Ishikawa (cell line): ENCODE measurements around the gene FRMPD4.

Experiments used
- CEBPB ChIP-seq: IDR thresholded peaks from 2 replicates; pipeline ENCODE4 v1.6.1; 2012
- CREB1 ChIP-seq: IDR thresholded peaks from 2 replicates; pipeline ENCODE4 v1.6.1; 2012; ENCODE audit warnings: low read depth
- EGR1 ChIP-seq: IDR thresholded peaks from 2 replicates; pipeline ENCODE4 v1.6.1; 2012
- EP300 ChIP-seq: IDR thresholded peaks from 2 replicates; pipeline ENCODE4 v1.6.1; 2012; ENCODE audit warnings: borderline replicate concordance
- FOXM1 ChIP-seq: IDR thresholded peaks from 2 replicates; pipeline ENCODE4 v1.6.1; 2012; ENCODE audit warnings: low read depth, borderline replicate concordance
- MAX ChIP-seq: IDR thresholded peaks from 2 replicates; pipeline ENCODE4 v1.6.1; 2012
- NFIC ChIP-seq: IDR thresholded peaks from 2 replicates; pipeline ENCODE4 v1.6.1; 2012
- RAD21 ChIP-seq: IDR thresholded peaks from 2 replicates; pipeline ENCODE4 v1.6.1; 2012; ENCODE audit warnings: low read depth
- TAF1 ChIP-seq: IDR thresholded peaks from 2 replicates; pipeline ENCODE4 v1.6.1; 2012; ENCODE audit warnings: low read depth, mild to moderate bottlenecking
- TCF12 ChIP-seq: IDR thresholded peaks from 2 replicates; pipeline ENCODE4 v1.6.1; 2012; ENCODE audit warnings: low read depth
- TEAD4 ChIP-seq: IDR thresholded peaks from 2 replicates; pipeline ENCODE4 v1.6.1; 2012
- YY1 ChIP-seq: IDR thresholded peaks from 2 replicates; pipeline ENCODE4 v1.6.1; 2012; ENCODE audit warnings: low read depth
- ZBTB7A ChIP-seq: IDR thresholded peaks from 2 replicates; pipeline ENCODE4 v1.6.1; 2012; ENCODE audit warnings: low read depth
- TF ChIP-seq, protein P1 (sequence below): IDR thresholded peaks from 2 replicates; pipeline ENCODE4 v1.6.1; 2012
- TF ChIP-seq, protein P2 (sequence below): IDR thresholded peaks from 2 replicates; pipeline ENCODE4 v1.6.1; 2012; ENCODE audit warnings: low read depth, mild to moderate bottlenecking

The FRMPD4 gene

GRCh38 chrX:12278151-12278550 lies 139.9 kb downstream of the FRMPD4 start:
- TF ChIP-seq CEBPB = no peak
- no peak for TF ChIP-seq CREB1
- no peak for TF ChIP-seq TAF1
- no peak for TF ChIP-seq TEAD4
- no peak for TF ChIP-seq YY1
- TF ChIP-seq, protein P1, sequence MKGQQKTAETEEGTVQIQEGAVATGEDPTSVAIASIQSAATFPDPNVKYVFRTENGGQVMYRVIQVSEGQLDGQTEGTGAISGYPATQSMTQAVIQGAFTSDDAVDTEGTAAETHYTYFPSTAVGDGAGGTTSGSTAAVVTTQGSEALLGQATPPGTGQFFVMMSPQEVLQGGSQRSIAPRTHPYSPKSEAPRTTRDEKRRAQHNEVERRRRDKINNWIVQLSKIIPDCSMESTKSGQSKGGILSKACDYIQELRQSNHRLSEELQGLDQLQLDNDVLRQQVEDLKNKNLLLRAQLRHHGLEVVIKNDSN = no peak

DNA sequence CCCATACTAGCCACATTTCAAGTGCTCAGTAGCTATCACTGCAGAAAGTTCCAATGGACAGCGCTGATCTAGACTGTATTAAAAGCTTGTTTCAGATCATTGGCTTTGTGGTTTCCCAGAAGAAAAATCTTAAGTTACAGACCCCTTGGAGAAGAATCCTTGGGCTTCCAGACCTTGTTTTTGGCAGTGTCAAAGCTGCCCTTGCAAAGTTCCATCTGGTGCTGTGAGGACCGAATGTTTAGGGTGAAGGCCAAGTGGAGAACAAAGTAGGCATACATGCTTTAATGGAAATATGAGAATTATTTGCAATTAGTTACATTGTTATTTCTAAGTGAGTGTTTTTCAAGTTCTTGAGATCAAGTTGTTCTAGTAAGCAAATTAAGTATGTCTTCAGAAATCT lies 144.7 kb downstream of the FRMPD4 start:
- TF ChIP-seq TCF12 (no peak), CEBPB (no peak), TEAD4 (no peak), RAD21 (no peak), FOXM1 (no peak), CREB1 (no peak), EGR1 (no peak), TAF1 (no peak), YY1 (no peak), ZBTB7A (no peak), EP300 (no peak), MAX (no peak)
- TF ChIP-seq, protein P2, sequence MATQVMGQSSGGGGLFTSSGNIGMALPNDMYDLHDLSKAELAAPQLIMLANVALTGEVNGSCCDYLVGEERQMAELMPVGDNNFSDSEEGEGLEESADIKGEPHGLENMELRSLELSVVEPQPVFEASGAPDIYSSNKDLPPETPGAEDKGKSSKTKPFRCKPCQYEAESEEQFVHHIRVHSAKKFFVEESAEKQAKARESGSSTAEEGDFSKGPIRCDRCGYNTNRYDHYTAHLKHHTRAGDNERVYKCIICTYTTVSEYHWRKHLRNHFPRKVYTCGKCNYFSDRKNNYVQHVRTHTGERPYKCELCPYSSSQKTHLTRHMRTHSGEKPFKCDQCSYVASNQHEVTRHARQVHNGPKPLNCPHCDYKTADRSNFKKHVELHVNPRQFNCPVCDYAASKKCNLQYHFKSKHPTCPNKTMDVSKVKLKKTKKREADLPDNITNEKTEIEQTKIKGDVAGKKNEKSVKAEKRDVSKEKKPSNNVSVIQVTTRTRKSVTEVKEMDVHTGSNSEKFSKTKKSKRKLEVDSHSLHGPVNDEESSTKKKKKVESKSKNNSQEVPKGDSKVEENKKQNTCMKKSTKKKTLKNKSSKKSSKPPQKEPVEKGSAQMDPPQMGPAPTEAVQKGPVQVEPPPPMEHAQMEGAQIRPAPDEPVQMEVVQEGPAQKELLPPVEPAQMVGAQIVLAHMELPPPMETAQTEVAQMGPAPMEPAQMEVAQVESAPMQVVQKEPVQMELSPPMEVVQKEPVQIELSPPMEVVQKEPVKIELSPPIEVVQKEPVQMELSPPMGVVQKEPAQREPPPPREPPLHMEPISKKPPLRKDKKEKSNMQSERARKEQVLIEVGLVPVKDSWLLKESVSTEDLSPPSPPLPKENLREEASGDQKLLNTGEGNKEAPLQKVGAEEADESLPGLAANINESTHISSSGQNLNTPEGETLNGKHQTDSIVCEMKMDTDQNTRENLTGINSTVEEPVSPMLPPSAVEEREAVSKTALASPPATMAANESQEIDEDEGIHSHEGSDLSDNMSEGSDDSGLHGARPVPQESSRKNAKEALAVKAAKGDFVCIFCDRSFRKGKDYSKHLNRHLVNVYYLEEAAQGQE = no peak
- TF ChIP-seq, protein P1 = no peak

DNA sequence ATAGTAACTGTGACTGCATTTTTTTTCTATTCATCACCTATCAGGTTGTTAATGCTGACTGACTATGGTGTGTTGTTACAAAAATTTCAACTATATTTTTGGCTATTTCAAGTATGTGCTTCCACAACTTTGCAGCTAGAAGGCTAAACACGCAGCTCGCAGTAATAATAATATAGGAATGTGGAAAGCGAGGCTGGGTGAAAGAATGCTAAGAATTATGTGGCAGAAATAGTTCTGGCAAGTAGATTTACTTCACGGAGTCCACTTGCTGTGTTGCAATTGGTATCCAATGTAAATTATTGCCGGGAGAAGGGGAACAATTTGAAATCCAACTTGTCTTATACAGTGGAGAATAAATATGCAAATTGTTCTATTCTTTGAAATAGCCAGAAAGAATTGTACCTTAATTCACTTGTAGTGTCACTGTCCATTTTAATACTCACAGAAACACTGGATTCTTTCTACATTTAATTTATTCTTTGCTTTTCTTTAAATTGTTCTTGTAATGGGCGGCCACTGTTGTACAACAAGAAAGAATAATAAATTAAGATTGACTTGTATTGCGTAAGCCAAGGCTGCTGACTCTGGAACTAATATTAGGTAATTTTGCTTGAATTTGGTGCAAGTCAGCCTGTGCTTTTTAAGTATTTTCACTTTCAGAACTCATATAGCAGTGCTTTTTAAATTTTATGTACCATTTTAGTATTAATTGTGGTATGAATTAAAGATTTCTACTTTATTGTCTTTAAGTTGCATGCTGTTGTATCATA lies 154.9 kb downstream of the FRMPD4 start:
- no peak for TF ChIP-seq TAF1
- TF ChIP-seq, protein P1 = no peak
- no peak for TF ChIP-seq TCF12
- TF ChIP-seq CREB1 = no peak
- TF ChIP-seq ZBTB7A = no peak
- TF ChIP-seq EGR1 = no peak
- TF ChIP-seq, protein P2 = no peak
- TF ChIP-seq CEBPB = no peak
- TF ChIP-seq EP300 = no peak
- no peak for TF ChIP-seq MAX
- no peak for TF ChIP-seq FOXM1
- TF ChIP-seq RAD21 = no peak
- no peak for TF ChIP-seq YY1
- TF ChIP-seq NFIC = no peak
- no peak for TF ChIP-seq TEAD4

DNA sequence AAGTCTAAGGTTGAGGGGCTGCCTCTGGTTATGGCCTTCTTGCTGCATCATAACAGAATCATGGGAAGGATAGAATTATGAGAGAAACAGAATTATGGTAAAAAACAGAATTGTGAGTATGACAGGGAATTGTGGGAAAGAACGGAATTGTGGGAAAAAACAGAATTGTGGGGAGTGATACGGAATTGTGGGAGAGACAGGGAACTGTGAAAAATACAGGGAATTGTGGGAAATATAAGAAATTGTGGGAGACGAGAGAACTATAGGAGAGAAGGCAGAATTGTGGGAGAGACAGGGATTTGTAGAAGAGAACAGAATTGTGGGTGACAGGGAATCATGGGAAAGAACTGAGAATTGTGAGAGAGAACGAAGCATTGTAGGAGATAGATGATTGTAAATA lies 159.1 kb downstream of the FRMPD4 start:
- TF ChIP-seq ZBTB7A = no peak
- TF ChIP-seq TAF1 = no peak
- TF ChIP-seq MAX = no peak
- TF ChIP-seq TEAD4 = no peak
- no peak for TF ChIP-seq NFIC
- TF ChIP-seq, protein P2 = no peak
- no peak for TF ChIP-seq EP300
- TF ChIP-seq EGR1 = no peak
- no peak for TF ChIP-seq FOXM1
- TF ChIP-seq CREB1 = no peak
- TF ChIP-seq YY1 = no peak
- no peak for TF ChIP-seq CEBPB
- no peak for TF ChIP-seq RAD21
